OCI-LY7 (cell line): ENCODE measurements around the gene SLC24A4. TPM values are rescaled to one million over a fixed set of nuclear protein-coding genes. Genes with fewer than 3 reads are reported as not detected.

Experiments
- BruUV-seq: library from RNA; stranded (reverse); fragments of 400-500 nt; replicated peaks from 2 replicates; lab custom pipeline; 2021; lab: Mats Ljungman, UMichigan
- CTCF ChIA-PET: fragments of 300-600 bp; sonication (Branson Sonifier 250); formaldehyde crosslinking; loops from one replicate; lab custom pipeline; 2022; ENCODE audit warnings: antibody characterized with exemption; ENCODE audit not compliant: unreplicated experiment; lab: Charles Lee
- POLR2A ChIA-PET: fragments of 300-600 bp; sonication (Branson Sonifier 250); formaldehyde crosslinking; loops from one replicate; lab custom pipeline; 2022; ENCODE audit warnings: antibody characterized with exemption; lab: Charles Lee
- DNase-seq: peaks from one replicate; pipeline ENCODE4 v3.0.0-alpha.2; 2015; ENCODE audit warnings: low spot score
- H2AFZ ChIP-seq: fragments of 200-600 bp; sonication (generic), shearing (Covaris generic); 2 replicates; pipeline ENCODE4 v1.6.1; 2014; ENCODE audit warnings: mild to moderate bottlenecking, antibody characterized with exemption, low read length, moderate library complexity
- H3K27ac ChIP-seq: fragments of 200-600 bp; sonication (generic); 2 replicates; pipeline ENCODE4 v1.5.1; 2014; ENCODE audit warnings: mixed run types, low read depth, mild to moderate bottlenecking, moderate library complexity, low read length, inconsistent platforms; ENCODE audit not compliant: poor library complexity, severe bottlenecking
- H3K36me3 ChIP-seq: fragments of 200-600 bp; sonication (generic); 2 replicates; pipeline ENCODE4 v1.6.1; 2014; ENCODE audit warnings: mild to moderate bottlenecking, antibody characterized with exemption, low read length, moderate library complexity, mixed read lengths; ENCODE audit not compliant: insufficient read depth
- H3K4me1 ChIP-seq: fragments of 200-600 bp; sonication (generic); 2 replicates; pipeline ENCODE4 v1.5.1; 2014; ENCODE audit warnings: mild to moderate bottlenecking, low read length; ENCODE audit not compliant: insufficient read depth, poor library complexity, severe bottlenecking
- H3K4me2 ChIP-seq: fragments of 200-600 bp; sonication (generic); 2 replicates; pipeline ENCODE4 v1.6.1; 2014; ENCODE audit warnings: mild to moderate bottlenecking, low read length
- H3K4me3 ChIP-seq: fragments of 200-600 bp; sonication (generic); 2 replicates; pipeline ENCODE4 v1.5.1; 2014; ENCODE audit warnings: mild to moderate bottlenecking, low read depth, low read length; ENCODE audit not compliant: poor library complexity, severe bottlenecking
- H3K79me2 ChIP-seq: fragments of 200-600 bp; sonication (generic); 2 replicates; pipeline ENCODE4 v1.6.1; 2016; ENCODE audit warnings: low read depth, mild to moderate bottlenecking, low read length, moderate library complexity, mixed read lengths; ENCODE audit not compliant: insufficient read depth
- H3K9me2 ChIP-seq: fragments of 200-600 bp; sonication (generic); 2 replicates; pipeline ENCODE4 v1.6.1; 2016; ENCODE audit warnings: mild to moderate bottlenecking, low read length, mixed read lengths; ENCODE audit not compliant: insufficient read depth
- H3K9me3 ChIP-seq: fragments of 200-600 bp; sonication (generic); 2 replicates; pipeline ENCODE4 v1.6.1; 2014; ENCODE audit warnings: mild to moderate bottlenecking, mixed run types, low read length, mixed read lengths
- H4K20me1 ChIP-seq: fragments of 200-600 bp; sonication (generic); 2 replicates; pipeline ENCODE4 v1.6.1; 2014; ENCODE audit warnings: mild to moderate bottlenecking, antibody characterized with exemption, low read length, moderate library complexity, mixed read lengths; ENCODE audit not compliant: insufficient read depth
- EZH2phosphoT487 ChIP-seq: fragments of 200-600 bp; sonication (generic); IDR thresholded peaks from 2 replicates; pipeline ENCODE4 v1.6.1; 2018; ENCODE audit warnings: low read depth, borderline replicate concordance, mild to moderate bottlenecking, mixed run types, antibody characterized with exemption, low read length, moderate library complexity, mixed read lengths
- intact Hi-C: fragments of 100-400 bp; cut with micrococcal nuclease; formaldehyde crosslinking; loops from one replicate; pipeline ENCODE4 v1.10.0; 2022; ENCODE audit not compliant: unreplicated experiment
- total RNA-seq, 2 experiments: library from RNA; depleted of rRNA in 1 of 2; stranded (reverse); fragments of >200 nt in 1 of 2; shearing (Covaris generic) in 1 of 2; gene quantifications; 2 replicates each; pipeline ENCODE4 v1.2.3, GENCODE V29; 2014 to 2022
- TF ChIP-seq, protein P1 (sequence below): fragments of 200-600 bp; sonication (generic); conservative IDR thresholded peaks from 2 replicates; pipeline ENCODE4 v1.5.1; 2014; ENCODE audit warnings: mild to moderate bottlenecking, antibody characterized with exemption, low read length, moderate library complexity, mixed read lengths

Gene SLC24A4
- total RNA-seq, 2 experiments from 2014 or later, result not detected

DNA sequence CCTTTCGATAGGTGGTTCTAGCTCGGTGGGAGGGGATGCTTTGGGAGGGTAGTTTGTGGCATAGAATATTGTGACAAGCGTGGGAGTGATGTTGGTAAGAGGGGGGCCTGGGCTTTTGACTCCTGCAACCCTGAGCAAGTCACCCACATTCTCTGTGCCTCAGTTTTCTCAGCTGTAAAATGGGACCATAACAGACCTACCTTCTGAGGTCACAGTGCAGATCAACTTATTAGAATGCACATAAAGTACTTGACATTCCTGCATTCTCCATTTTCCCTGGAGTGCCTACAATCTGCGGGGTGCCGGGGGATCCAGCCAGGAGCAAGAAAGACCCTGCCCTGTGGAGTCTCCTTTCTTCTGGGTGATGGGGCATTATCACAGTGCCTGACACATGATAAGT, 63.2 kb downstream of the SLC24A4 start:
- ChIA-PET POLR2A (no interaction called here), CTCF (no interaction called here)
- Histone ChIP-seq H3K4me3 (no peak overlapping the region), H3K4me1 (peaks cover 17% of the 10 kb centered on the region), H3K9me2 (no peaks in the 10 kb centered on the region), H3K4me2 (no peak overlapping the region), H4K20me1 (no peaks in the 10 kb centered on the region), H2AFZ (peak overlapping the region; percentile 16; the same call in 1 of the 2 replicates), H3K79me2 (no peaks in the 10 kb centered on the region), H3K9me3 (no peaks in the 10 kb centered on the region), H3K27ac (peak overlapping the region; percentile 10), H3K36me3 (no peaks in the 10 kb centered on the region)
- no peak for DNase-seq
- intact Hi-C loops, result no loop called here
- TF ChIP-seq, protein P1, sequence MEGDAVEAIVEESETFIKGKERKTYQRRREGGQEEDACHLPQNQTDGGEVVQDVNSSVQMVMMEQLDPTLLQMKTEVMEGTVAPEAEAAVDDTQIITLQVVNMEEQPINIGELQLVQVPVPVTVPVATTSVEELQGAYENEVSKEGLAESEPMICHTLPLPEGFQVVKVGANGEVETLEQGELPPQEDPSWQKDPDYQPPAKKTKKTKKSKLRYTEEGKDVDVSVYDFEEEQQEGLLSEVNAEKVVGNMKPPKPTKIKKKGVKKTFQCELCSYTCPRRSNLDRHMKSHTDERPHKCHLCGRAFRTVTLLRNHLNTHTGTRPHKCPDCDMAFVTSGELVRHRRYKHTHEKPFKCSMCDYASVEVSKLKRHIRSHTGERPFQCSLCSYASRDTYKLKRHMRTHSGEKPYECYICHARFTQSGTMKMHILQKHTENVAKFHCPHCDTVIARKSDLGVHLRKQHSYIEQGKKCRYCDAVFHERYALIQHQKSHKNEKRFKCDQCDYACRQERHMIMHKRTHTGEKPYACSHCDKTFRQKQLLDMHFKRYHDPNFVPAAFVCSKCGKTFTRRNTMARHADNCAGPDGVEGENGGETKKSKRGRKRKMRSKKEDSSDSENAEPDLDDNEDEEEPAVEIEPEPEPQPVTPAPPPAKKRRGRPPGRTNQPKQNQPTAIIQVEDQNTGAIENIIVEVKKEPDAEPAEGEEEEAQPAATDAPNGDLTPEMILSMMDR, result no peak
- no peak for TF ChIP-seq EZH2phosphoT487
- no TSS peak for BruUV-seq

- ChIA-PET POLR2A (no interaction called here), CTCF (interaction anchor here (0.6 kb wide), 1 partner anchor 13 kb away, joined by 3 read pairs; no protein-coding TSS in a partner anchor)
- no peak overlapping the region for H3K4me3 ChIP-seq
- H3K9me3 ChIP-seq, result no peaks in the 10 kb centered on the region
- H3K9me2 ChIP-seq, result no peaks in the 10 kb centered on the region
- H3K79me2 ChIP-seq, result no peaks in the 10 kb centered on the region
- H3K4me1 ChIP-seq, result peaks cover 17% of the 10 kb centered on the region
- BruUV-seq, result no TSS peak
- intact Hi-C loops, result no loop called here
- H3K27ac ChIP-seq, result peak overlapping the region; percentile 10
- H4K20me1 ChIP-seq, result no peaks in the 10 kb centered on the region
- H3K4me2 ChIP-seq, result peak overlapping the region; percentile 16; the same call in 1 of the 2 replicates
- TF ChIP-seq, protein P1, result no peak
- TF ChIP-seq EZH2phosphoT487, result no peak
- H2AFZ ChIP-seq, result peak overlapping the region; percentile 16
- H3K36me3 ChIP-seq, result no peaks in the 10 kb centered on the region
- peak; percentile 77 for DNase-seq
Observed at GRCh38 chr14:92386637-92387036, 63.7 kb downstream of the SLC24A4 start.

DNA sequence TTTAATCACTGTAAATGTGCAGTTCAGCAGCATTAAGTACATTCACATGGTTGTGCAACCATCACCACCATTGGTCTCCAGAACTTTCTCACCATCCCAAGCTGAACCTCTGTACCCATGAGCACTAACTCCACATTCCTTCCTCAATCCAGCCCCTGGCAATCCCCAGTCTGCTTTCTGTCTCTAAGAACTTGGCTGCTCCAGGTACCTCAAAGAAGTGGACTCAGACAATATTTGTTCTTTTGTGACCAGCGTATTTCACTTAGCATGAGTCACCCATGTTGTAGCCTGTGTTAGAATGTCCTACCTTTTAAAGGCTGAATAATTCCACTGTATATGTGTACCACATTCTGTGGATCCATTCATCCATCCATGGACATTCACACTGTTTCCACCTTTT, 64.6 kb downstream of the SLC24A4 start:
- Histone ChIP-seq H3K9me2 (no peaks in the 10 kb centered on the region), H3K9me3 (no peaks in the 10 kb centered on the region), H3K79me2 (no peaks in the 10 kb centered on the region), H3K27ac (no peak overlapping the region), H4K20me1 (no peaks in the 10 kb centered on the region), H3K36me3 (no peaks in the 10 kb centered on the region), H2AFZ (no peak overlapping the region), H3K4me3 (no peak overlapping the region), H3K4me1 (peaks cover 17% of the 10 kb centered on the region), H3K4me2 (no peak overlapping the region)
- TF ChIP-seq EZH2phosphoT487, result no peak
- TF ChIP-seq, protein P1, result no peak
- DNase-seq, result no peak
- intact Hi-C loops, result no loop called here
- BruUV-seq, result no TSS peak
- ChIA-PET CTCF (no interaction called here), POLR2A (no interaction called here)
